ENCODE results near the gene GLCE.
"Not testable (repeated sequence)": the region's sequence is repeated elsewhere in the genome, so short reads cannot be mapped to it uniquely, and the experiment has no call there.

The GLCE gene

GRCh38 chr15:69271217-69271616 lies 110.8 kb downstream of the GLCE start:
- DNase-seq (ENCODE audit: low read depth in 2 of 2, low spot score in 1 of 2) = no peak

DNA sequence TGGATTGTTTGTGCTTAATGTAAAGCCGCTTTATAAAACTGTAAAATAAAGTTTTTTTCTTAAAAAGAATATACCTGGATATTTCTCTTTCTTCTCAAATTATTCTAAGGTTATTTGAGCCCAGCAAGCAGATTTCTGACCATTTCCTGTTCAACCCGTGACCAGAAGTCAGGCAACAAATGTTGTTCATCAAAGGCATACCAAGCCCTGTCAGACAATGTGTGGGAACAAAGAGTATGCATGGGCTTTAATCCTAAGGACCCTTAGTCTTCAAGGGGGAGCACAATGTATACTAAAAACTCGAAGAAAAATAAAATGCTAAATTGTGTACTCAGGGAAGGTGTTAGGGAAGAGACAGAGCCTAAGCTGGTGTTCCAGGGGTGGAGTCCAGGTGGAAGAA lies 111.7 kb downstream of the GLCE start:
- DNase-seq (ENCODE audit: low read depth in 2 of 2, low spot score in 1 of 2) = no peak

GRCh38 chr15:69272891-69273290 lies 112.5 kb downstream of the GLCE start:
- DNase-seq (ENCODE audit: low read depth in 2 of 2, low spot score in 1 of 2) = no peak

GRCh38 chr15:69275074-69275670 lies 114.7 kb downstream of the GLCE start:
- DNase-seq (ENCODE audit: low read depth in 2 of 2, low spot score in 1 of 2) = no peak

DNA sequence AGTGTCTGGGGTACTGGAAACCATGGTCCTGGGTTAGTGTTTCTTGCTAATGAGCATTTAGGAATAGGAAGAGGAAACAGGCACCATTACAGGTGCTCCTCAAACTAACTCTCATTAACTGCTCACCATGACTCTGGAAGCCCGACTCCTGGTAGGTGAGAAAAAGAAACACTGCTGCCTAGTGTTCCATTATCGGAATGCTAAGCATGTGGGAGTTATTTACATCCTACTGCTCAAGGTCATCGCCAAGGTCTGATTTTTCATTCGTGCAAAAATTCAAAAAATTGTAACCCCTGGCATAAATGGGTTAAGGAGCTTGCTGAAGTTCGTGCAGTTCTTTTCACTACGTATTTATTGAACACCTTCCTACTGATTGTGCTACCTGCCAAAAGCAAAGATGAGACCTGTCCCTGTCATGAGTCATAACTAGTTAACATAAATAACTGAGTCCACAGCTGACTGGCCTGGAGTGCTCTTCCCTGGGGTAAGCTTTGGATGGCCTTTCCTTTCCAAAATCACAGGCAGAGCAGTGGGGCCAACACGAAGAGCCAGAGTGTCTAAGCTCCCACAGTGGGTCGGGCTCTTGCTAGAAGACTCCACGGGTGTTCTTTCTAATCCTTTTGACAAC lies 115.6 kb downstream of the GLCE start:
- no peak for DNase-seq (ENCODE audit: low read depth in 2 of 2, low spot score in 1 of 2)

- DNase-seq (ENCODE audit: low read depth in 2 of 2, low spot score in 1 of 2) = no peak
Observed at GRCh38 chr15:69277316-69277715, 116.9 kb downstream of the GLCE start.

DNA sequence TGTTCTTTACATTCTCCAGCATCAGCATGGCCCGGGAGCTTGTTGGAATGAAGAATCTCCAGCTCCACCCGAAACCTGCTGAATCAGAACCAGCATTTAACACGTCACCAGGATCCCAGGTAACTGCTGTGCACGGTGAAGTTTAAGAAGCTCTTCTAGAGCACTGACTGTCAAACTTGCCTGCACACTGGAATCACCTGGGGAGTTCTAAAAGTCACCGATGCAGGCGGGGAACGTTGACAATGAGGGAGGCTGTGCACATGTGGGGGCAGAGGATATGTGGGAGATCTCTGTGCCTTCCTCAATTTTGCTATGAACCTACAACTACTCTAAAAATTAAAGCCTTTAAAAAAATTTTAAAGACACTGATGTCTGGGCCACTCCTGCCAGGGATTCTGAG lies 119.2 kb downstream of the GLCE start:
- DNase-seq (ENCODE audit: low read depth in 2 of 2, low spot score in 1 of 2) = no peak

GRCh38 chr15:69280783-69281182 lies 120.3 kb downstream of the GLCE start:
- no peak for DNase-seq (ENCODE audit: low read depth in 2 of 2, low spot score in 1 of 2)

- no peak for DNase-seq (ENCODE audit: low read depth in 2 of 2, low spot score in 1 of 2)
Observed at GRCh38 chr15:69282104-69282743, 121.8 kb downstream of the GLCE start.

DNA sequence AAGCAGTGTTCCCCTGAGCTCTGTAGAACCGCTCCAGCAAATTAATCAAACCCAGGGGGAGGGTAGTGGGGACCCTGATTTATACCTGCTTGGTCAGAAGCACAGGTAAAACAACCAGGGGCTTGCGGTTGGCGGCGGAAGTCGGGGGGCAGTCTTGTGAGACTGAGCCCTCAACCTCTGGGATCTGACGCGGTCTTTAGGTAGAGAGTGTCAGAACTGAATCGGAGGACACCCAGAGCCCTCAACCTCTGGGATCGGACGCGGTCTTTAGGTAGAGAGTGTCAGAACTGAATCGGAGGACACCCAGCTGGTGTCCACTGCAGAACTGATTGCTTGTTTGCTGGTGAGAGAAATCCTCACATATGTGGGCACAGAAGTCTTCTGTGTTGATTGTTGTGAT lies 125.4 kb downstream of the GLCE start:
- no peak for DNase-seq (ENCODE audit: low read depth in 2 of 2, low spot score in 1 of 2)

DNA sequence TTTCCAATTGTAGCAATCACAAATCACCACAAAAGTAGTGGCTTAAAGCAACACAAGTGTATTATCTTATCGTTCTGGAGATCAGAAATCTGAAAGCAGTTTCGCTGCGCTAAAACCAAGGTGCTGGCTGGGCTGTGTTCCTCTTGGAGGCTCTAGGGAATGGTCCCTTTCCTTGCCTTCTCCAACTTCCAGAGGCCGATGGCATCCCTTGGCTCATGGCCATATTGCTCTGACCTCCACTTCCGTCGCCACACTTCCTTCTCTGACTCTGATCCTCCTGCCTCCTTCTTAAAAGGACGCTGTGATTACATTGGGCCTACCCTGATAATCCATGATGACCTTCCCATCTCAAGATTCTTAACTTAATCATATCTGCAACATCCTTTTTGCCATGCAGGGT lies 127.6 kb downstream of the GLCE start:
- DNase-seq (ENCODE audit: low read depth in 2 of 2, low spot score in 1 of 2) = no peak

DNA sequence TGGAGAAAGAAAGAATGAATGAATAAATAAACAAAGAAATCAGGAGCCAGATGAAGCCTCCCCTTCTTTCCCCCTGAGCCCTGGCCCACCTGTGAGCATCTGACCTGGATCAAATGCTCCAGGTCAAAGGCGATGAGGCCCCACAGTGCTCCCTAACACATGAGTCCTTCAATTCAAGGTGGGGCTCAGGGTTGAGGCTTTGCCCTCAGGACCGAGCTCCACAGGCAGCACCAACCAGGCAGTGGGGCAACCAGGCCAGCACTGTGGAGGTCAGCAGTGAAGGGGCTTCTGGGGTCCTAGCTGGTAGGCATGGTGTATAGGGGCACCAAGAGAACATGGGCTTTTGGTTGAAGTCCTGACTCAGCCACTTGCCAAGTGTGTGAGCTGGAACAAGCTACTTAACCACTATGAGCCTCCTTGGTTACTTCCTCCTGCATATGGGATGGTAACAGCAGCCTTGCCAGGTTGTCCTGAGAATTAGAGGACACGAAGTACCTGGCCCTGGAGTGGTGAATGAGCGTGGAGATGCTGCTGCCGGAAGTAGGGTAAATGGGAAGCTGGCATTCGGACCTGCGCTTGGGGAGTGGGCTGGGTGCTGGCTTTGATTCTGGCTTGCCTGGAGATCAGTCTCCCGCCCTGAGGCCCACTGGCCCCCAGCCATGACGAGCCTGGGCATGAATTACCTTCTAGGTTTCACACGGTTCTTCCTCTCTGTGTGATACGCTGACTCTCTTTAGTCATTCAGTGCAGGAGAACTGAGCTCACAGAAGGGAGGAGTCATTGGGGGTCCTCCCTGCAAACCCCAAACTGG lies 128.3 kb downstream of the GLCE start:
- DNase-seq (ENCODE audit: low read depth in 2 of 2, low spot score in 1 of 2) = no peak

GRCh38 chr15:69289342-69290146 lies 129.1 kb downstream of the GLCE start:
- no peak for DNase-seq (ENCODE audit: low read depth in 2 of 2, low spot score in 1 of 2)

DNA sequence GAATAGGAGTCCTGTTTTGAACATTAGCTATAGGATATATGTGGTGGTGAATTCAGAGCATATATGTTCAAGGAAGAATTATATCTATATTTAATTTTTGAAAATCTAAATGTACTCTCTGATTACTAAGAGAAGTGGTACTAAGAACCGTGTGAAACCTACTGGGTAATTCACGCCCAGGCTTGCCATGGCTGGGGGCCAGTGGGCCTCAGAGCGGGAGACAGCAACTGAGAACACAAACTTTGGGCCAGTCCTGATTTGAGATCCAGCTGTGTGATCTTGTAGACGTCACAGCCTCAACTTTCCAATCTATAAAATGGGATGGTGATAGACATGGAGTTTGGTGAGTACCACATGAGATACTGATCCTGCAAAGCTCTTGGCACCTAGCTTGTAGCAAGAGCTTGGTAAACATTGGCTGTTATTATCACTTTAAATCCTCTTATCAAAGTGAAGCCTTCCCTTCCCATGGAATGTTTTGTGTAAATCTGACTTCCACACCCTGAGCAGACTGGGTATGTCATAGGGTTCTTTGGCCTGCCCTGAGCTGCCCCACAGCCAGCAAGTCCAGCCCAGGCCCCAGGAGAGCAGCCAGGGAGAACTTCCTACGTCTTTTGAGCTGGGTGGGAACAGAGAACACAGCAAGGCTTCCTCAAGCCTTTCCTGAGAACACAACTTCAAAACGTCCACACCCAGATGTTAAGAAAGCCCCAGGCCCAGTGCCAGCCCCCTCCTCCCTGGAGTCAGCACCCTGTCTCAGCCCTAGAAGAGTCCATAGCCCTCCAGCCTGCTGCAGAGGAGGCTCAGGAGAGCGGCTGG lies 130.1 kb downstream of the GLCE start:
- no peak for DNase-seq (ENCODE audit: low read depth in 2 of 2, low spot score in 1 of 2)

- not testable (repeated sequence) for DNase-seq (ENCODE audit: low read depth in 2 of 2, low spot score in 1 of 2)
Observed at GRCh38 chr15:69291651-69292050, 131.2 kb downstream of the GLCE start.

- DNase-seq (ENCODE audit: low read depth in 2 of 2, low spot score in 1 of 2) = no peak
Observed at GRCh38 chr15:69292826-69293420, 132.5 kb downstream of the GLCE start.

DNA sequence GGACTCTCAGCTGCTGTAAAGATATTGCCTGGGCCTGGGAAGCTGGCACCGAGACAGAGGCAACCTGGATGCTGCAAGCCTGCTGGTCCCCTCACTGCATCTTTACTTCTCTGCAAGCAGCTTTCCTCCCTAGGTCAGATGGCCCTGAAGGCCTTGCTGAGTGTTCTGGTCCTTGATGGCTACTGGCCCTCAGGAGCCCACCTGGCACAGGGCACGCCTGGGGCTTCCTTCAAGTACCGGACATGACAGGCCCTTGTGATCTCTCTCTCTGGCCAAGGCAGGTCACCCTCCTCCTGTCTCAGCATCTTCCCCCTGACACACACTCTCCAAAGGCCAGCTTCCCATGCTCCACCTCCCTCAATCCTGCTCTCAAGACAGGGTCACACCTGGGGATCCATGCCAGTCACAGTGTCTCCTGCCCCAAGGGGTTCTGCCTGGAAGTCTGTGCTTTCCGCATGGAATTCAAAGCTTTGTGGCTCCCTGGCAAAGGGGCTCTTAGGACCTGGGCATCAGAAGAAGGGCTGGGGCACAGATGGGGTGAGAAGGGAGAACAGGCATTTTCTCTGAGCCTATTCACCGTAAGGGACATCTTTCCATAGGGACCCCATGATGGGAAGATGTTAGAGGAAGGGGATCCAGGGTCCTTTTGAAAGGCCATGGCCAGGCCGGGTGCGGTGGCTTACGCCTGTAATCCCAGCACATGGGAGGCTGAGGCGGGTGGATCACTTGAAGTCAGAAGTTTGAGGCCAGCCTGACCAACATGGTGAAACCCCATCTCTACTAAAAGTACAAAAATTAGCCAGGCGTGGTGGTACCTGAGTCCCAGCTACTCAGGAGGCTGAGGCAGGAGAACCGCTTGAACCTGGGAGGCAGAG lies 133.5 kb downstream of the GLCE start:
- no peak for DNase-seq (ENCODE audit: low read depth in 2 of 2, low spot score in 1 of 2)

GRCh38 chr15:69296606-69297005 lies 136.2 kb downstream of the GLCE start:
- DNase-seq (ENCODE audit: low read depth in 2 of 2, low spot score in 1 of 2) = no peak
